Neural progenitor cell (in vitro differentiated cells): Measurements from ENCODE around the gene DNAJA2. TPM values are rescaled to one million over a fixed set of nuclear protein-coding genes. Genes with fewer than 3 reads are reported as not detected.

Experiments
- DNase-seq: peaks from one replicate; pipeline ENCODE4 v3.0.0-alpha.2; 2016; ENCODE audit warnings: low spot score
- H2AFZ ChIP-seq: fragments of 200-600 bp; sonication (generic); replicated peaks from 2 replicates; pipeline ENCODE4 v1.6.1; 2016; ENCODE audit warnings: antibody characterized with exemption
- H3F3A ChIP-seq: fragments of 200-600 bp; sonication (generic); 2 replicates; pipeline ENCODE4 v1.6.1; 2016; ENCODE audit warnings: antibody characterized with exemption, low read depth
- H3K27ac ChIP-seq: fragments of 200-600 bp; sonication (generic); 2 replicates; pipeline ENCODE4 v1.5.1; 2016; ENCODE audit warnings: mild to moderate bottlenecking
- H3K27me3 ChIP-seq: fragments of 200-600 bp; sonication (generic); 2 replicates; pipeline ENCODE4 v1.6.1; 2016; ENCODE audit warnings: mild to moderate bottlenecking, moderate library complexity
- H3K36me3 ChIP-seq: fragments of 200-600 bp; sonication (generic); 2 replicates; pipeline ENCODE4 v1.5.1; 2016
- H3K4me1 ChIP-seq: fragments of 200-600 bp; sonication (generic); 2 replicates; pipeline ENCODE4 v1.6.1; 2016; ENCODE audit warnings: mixed run types
- H3K4me2 ChIP-seq: fragments of 200-600 bp; sonication (generic); 2 replicates; pipeline ENCODE4 v1.6.1; 2016
- H3K4me3 ChIP-seq: fragments of 200-600 bp; sonication (generic); 2 replicates; pipeline ENCODE4 v1.5.1; 2016
- H3K79me2 ChIP-seq: fragments of 200-600 bp; sonication (generic); 2 replicates; pipeline ENCODE4 v1.6.1; 2016; ENCODE audit warnings: low read depth
- H3K9ac ChIP-seq: fragments of 200-600 bp; sonication (generic); 2 replicates; pipeline ENCODE4 v1.6.1; 2016
- H3K9me3 ChIP-seq: fragments of 200-600 bp; sonication (generic); 2 replicates; pipeline ENCODE4 v1.5.1; 2016; ENCODE audit warnings: low read depth
- H4K20me1 ChIP-seq: fragments of 200-600 bp; sonication (generic); 2 replicates; pipeline ENCODE4 v1.6.1; 2016; ENCODE audit warnings: low read depth
- H3K27ac Mint-ChIP-seq: 3 replicates; pipeline ENCODE4 v1.8.0; 2021; ENCODE audit warnings: mixed read lengths
- H3K27me3 Mint-ChIP-seq: 2 replicates; pipeline ENCODE4 v1.8.0; 2022; ENCODE audit warnings: low read depth, mild to moderate bottlenecking, inconsistent platforms, moderate library complexity, mixed read lengths; ENCODE audit not compliant: insufficient read depth
- H3K36me3 Mint-ChIP-seq: 3 replicates; pipeline ENCODE4 v1.8.0; 2021; ENCODE audit warnings: mixed read lengths
- H3K4me1 Mint-ChIP-seq: 3 replicates; pipeline ENCODE4 v1.8.0; 2021; ENCODE audit warnings: mixed read lengths
- H3K4me3 Mint-ChIP-seq: 3 replicates; pipeline ENCODE4 v1.8.0; 2021; ENCODE audit warnings: mild to moderate bottlenecking, moderate library complexity, mixed read lengths
- H3K9me3 Mint-ChIP-seq: 3 replicates; pipeline ENCODE4 v1.8.0; 2020; ENCODE audit warnings: mixed read lengths
- EZH2 ChIP-seq: fragments of 200-600 bp; sonication (generic); IDR thresholded peaks from 2 replicates; pipeline ENCODE4 v1.6.1; 2017; ENCODE audit warnings: antibody characterized with exemption, mild to moderate bottlenecking, moderate library complexity
- EZH2phosphoT487 ChIP-seq: fragments of 200-600 bp; sonication (generic); IDR thresholded peaks from 2 replicates; pipeline ENCODE4 v1.6.1; 2017; ENCODE audit warnings: antibody characterized with exemption
- total RNA-seq: library from RNA; depleted of rRNA; stranded (reverse); fragments of >200 nt; gene quantifications from 2 replicates; pipeline ENCODE4 v1.2.3, GENCODE V29; 2015; ENCODE audit warnings: low replicate concordance
- TF ChIP-seq, protein P1 (sequence below): fragments of 200-600 bp; sonication (generic); IDR thresholded peaks from 2 replicates; pipeline ENCODE4 v1.5.1; 2017; ENCODE audit warnings: antibody characterized with exemption, mild to moderate bottlenecking

DNAJA2 gene
- total RNA-seq, 1 donor from 2014 or later: 113 TPM

DNA sequence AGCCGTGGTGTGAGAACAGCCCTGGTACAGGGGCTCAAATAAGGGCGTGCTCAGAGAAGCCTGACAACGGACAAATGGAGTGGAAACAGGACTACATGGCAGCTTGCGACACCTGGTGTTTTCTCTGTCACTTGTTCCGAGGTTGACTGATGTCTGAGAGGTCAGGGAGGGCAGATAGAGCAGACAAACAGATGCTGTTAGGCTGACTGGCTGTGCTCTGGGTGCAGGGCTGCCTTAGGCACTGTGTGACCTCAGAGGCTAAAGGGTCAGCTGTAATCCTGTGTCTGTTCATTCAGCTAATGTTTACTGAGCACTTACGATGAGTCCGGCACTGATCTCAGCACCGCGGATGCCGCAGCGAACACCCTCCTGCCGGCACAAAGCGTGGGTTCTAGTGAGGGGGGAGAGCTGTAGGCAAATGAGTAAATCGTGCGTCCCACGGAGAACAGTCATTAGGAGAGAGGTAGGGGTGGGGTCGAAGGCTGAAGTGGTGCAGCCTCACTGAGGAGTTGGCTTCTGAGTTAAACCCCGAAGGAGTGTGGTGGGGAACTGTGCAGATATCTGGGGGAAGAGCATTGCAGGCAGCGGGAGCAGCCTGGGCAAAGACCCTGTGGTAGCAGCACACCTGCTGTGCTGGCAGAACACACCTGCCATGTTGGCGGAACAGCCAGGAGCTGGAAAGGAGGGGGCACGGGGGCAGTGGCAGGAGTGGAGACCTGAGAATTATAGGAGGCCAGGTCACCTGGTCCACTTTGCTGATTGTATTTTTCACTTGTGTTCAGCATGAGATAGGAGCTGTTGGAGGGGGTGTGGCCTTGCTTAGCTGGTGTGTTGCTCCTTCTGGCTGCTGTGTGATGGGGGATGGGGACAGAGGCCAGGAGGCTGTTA is 54.3 kb downstream of the DNAJA2 start:
- peaks cover 7% of the 10 kb centered on the region for H3K27me3 Mint-ChIP-seq
- H3K4me3 Mint-ChIP-seq: no peak overlapping the region

DNA sequence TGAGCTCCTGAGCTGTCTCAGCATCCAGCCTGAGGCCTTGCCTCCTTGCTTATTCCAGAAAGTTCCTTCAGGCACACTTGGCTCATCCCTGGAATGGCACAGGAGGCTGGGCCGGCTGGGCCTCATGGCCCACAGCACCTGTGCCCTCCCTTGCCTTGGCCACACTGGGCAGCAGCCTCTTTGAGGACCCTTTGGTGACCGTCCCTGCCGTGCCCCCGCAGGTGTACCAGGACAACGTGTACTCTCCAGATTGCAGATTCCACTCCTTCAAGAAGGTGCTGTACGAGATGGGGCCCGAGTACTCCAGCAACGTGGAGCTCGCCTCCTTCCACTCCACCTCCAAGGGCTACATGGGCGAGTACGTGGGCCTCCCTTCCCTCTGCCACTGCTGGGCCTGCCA is 55.1 kb downstream of the DNAJA2 start:
- H3K9me3 Mint-ChIP-seq: no peaks in the 10 kb centered on the region

More for the DNA sequence above, 54.3 kb downstream of the DNAJA2 start:
- H3K36me3 Mint-ChIP-seq: peaks cover 48% of the 10 kb centered on the region
- H3K4me2 ChIP-seq: peak overlapping the region; percentile 32
- H3K27ac ChIP-seq: peak overlapping the region; percentile 87
- peak overlapping the region; percentile 64 for H3K27ac Mint-ChIP-seq
- H3K9ac ChIP-seq: no peak overlapping the region
- H3K9me3 ChIP-seq: no peaks in the 10 kb centered on the region
- TF ChIP-seq EZH2phosphoT487: no peak
- TF ChIP-seq, protein P1, sequence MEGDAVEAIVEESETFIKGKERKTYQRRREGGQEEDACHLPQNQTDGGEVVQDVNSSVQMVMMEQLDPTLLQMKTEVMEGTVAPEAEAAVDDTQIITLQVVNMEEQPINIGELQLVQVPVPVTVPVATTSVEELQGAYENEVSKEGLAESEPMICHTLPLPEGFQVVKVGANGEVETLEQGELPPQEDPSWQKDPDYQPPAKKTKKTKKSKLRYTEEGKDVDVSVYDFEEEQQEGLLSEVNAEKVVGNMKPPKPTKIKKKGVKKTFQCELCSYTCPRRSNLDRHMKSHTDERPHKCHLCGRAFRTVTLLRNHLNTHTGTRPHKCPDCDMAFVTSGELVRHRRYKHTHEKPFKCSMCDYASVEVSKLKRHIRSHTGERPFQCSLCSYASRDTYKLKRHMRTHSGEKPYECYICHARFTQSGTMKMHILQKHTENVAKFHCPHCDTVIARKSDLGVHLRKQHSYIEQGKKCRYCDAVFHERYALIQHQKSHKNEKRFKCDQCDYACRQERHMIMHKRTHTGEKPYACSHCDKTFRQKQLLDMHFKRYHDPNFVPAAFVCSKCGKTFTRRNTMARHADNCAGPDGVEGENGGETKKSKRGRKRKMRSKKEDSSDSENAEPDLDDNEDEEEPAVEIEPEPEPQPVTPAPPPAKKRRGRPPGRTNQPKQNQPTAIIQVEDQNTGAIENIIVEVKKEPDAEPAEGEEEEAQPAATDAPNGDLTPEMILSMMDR: peak; percentile 11
- H3K9me3 Mint-ChIP-seq: no peaks in the 10 kb centered on the region
- H3F3A ChIP-seq: peaks cover 17% of the 10 kb centered on the region
- no peak overlapping the region for H2AFZ ChIP-seq
- no peaks in the 10 kb centered on the region for H3K27me3 ChIP-seq
- no peak overlapping the region for H3K4me3 ChIP-seq
- peak; percentile 80 for DNase-seq
- H3K4me1 Mint-ChIP-seq: peaks cover 11% of the 10 kb centered on the region
- H3K36me3 ChIP-seq: no peaks in the 10 kb centered on the region
- H4K20me1 ChIP-seq: peaks cover 11% of the 10 kb centered on the region
- H3K79me2 ChIP-seq: no peaks in the 10 kb centered on the region
- H3K4me1 ChIP-seq: peaks cover 10% of the 10 kb centered on the region

DNA sequence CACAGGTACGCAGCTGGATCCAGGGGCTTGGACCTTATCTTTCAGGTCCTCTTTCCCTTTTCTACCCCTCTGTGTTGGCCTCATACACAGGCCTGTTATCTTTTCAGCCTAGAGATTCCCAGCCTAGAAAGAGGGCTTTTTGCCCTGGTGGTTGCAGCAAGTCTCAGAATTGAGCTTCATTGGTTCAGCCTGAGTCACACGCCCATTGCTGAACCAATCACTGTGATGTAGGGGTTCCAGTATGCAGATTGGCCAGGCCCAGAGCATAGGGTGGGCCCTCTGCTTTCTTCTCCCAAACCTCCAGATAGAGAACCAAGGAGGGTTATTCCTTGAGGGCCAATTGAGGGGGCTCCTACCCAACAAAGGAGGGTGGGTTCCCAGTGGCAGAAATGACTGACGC is 56.5 kb downstream of the DNAJA2 start:
- TF ChIP-seq EZH2 (no peak), EZH2phosphoT487 (no peak)
- TF ChIP-seq, protein P1: no peak
- no peaks in the 10 kb centered on the region for H3K79me2 ChIP-seq
- no peak overlapping the region for H3K4me3 Mint-ChIP-seq
- H3K36me3 ChIP-seq: no peaks in the 10 kb centered on the region
- no peak overlapping the region for H2AFZ ChIP-seq
- H3K9me3 Mint-ChIP-seq: no peaks in the 10 kb centered on the region
- H3K4me1 Mint-ChIP-seq: peaks cover 11% of the 10 kb centered on the region
- peaks cover 11% of the 10 kb centered on the region for H4K20me1 ChIP-seq
- H3K36me3 Mint-ChIP-seq: peaks cover 38% of the 10 kb centered on the region
- no peak overlapping the region for H3K27ac ChIP-seq
- H3K9me3 ChIP-seq: no peaks in the 10 kb centered on the region
- peaks cover 10% of the 10 kb centered on the region for H3K4me1 ChIP-seq
- H3K27ac Mint-ChIP-seq: no peak overlapping the region
- H3K27me3 Mint-ChIP-seq: peaks cover 7% of the 10 kb centered on the region
- no peak overlapping the region for H3K9ac ChIP-seq
- H3F3A ChIP-seq: peaks cover 17% of the 10 kb centered on the region
- DNase-seq: no peak
- H3K27me3 ChIP-seq: no peaks in the 10 kb centered on the region
- H3K4me3 ChIP-seq: no peak overlapping the region
- no peak overlapping the region for H3K4me2 ChIP-seq

More for the DNA sequence above, 55.1 kb downstream of the DNAJA2 start:
- Histone ChIP-seq H3K9me3 (no peaks in the 10 kb centered on the region), H3K27ac (peak overlapping the region; percentile 87), H3K9ac (no peak overlapping the region), H3K4me2 (peak overlapping the region; percentile 32), H4K20me1 (peaks cover 11% of the 10 kb centered on the region), H3K27me3 (no peaks in the 10 kb centered on the region), H3K79me2 (no peaks in the 10 kb centered on the region), H3K4me1 (peaks cover 10% of the 10 kb centered on the region), H2AFZ (no peak overlapping the region), H3K36me3 (no peaks in the 10 kb centered on the region), H3K4me3 (no peak overlapping the region), H3F3A (peaks cover 17% of the 10 kb centered on the region)
- DNase-seq: no peak
- Mint-ChIP-seq H3K27ac (no peak overlapping the region), H3K27me3 (peaks cover 7% of the 10 kb centered on the region), H3K4me3 (no peak overlapping the region), H3K36me3 (peaks cover 45% of the 10 kb centered on the region), H3K4me1 (peaks cover 11% of the 10 kb centered on the region)
- no peak for TF ChIP-seq EZH2phosphoT487
- TF ChIP-seq, protein P1: no peak
- TF ChIP-seq EZH2: no peak
